ENCODE data around the gene APPL2.

APPL2 gene

DNA sequence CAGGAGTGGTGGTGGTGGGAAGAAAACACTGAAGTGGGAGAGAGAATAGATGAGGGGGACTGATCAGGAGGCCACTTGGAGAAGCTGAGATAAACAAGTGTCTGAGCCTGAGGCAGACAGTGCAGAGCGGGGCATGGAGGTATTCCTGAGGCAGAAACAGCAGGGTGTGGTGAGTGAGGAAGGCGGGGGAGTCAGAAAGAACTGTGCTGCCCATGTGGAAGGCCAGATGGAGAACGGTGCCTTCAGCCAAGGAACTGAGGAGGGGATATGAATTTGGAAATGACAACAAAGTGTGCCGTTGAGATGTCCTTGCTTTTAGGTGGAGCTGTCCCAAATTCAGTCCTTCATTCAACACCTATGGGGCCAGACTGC is 13.7 kb downstream of the APPL2 start:
- DNase-seq, result no peak

DNA sequence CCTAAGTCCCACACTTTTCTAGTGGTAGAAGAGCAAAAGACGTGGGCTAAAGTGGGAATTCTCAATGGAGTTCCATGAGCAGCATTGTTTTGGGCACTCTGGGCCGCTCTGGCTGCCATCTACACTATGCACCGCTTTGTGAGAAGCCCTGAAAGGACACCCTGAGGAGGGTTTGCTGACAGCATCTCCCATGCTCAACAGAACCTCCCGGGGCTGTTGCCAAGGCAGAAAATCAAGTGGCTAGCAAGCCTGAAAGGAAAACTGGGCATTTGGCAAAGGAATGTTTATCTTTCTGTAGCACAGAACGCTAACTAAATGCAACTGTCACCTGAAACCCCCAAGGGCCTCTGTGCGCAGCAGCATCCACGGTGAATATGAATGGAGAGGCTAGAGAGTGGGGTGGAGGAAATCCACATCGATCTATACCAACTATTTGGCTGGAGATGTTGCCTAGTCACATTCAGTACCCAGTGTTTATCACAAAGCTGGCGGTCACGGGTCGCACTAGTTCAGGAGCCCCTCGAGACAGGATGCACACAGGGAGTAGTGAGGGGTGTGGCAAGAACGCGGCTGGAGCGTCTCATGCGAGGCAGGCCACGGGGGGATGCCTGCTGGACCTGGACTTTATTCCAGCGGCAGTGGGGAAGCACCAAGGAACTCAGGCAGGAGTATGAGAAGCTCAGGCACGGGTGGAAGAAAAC is 14.2 kb downstream of the APPL2 start:
- DNase-seq, result no peak

DNA sequence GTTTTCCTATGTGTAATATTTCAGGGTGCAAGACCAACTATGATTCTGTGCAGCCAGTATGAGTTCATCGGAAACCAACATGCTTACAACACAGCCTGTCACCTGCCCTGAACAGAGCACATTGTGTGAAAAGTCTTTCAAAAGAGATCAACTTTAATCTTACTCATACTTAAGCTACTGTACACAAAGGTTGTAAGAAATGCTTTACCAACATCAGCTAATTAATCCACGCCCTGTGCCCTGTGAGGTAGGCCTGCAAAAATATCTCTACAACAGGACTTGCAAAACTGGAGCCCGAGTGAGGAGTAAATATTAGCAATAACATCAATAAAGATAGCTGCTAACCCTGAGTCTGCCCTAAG is 15.1 kb downstream of the APPL2 start:
- no peak for DNase-seq

DNA sequence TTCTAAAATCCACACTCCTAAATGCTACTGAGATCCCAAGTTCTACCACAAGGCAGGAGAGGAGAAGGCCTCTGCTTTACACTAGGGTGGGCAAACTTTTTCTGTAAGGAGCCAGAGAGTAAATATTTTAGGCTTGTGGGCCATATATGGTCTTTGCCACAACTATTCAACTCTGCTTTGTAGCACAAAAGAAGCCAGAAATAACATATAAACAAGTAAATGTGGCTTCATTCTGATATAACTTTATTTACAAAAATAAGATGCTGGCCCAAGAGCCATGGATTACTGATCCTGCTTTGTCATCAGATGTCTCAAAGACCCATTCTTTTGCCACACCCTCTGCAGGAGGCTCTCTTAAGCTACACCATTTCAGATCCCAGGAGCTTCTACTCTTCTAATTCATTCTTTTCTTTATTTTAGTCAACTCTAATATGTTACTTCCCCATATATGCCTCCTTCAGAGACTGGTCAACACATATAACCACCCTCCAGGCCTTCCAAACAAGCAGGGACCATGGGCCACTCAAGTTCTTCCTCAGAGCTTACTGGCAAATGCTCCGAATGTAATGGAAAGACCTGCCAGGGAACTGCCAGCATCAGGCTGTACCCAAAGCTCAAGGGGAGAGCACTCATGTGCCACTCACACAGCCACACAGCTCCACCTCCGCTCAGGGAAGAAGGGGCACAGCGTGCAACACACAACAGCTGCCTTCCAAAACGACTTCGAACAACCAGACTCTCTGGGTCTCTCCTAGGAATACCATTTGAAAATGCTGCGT is 15.6 kb downstream of the APPL2 start:
- DNase-seq, result no peak

DNA sequence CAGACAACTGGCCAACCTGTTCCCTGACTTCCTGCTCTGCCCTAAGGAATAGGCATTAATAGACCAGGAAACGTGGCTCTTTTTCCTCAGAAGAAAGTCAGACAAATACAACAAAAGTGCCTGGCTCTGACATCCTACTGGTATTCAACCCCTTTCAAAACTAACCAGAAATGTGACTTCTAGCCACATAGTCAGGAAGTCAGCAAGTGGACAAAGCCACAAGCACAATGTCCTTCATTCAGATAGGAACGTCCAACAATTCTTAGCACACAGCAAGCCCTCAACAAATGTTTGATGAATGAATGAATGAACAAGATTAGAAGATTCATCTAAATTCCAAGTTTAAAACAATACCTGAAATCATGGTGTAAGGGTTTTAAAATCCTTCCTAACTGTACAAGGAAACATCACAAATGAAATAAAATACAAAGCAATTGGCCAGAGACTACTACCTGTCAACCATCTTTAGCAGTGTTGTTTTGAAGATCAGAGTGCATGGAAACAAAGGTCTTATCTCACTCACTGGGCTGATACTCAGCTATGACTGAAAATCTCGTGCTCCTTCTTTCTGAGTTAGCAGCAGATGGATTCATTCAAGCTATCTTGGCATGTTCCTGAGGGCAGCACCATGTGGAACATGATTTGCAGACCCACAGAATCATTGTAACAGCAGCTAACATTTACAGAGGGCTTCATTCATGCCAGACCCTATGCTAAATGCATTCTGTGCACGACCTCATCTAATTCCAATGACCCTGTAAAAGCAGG is 16.5 kb downstream of the APPL2 start:
- no peak for DNase-seq

DNA sequence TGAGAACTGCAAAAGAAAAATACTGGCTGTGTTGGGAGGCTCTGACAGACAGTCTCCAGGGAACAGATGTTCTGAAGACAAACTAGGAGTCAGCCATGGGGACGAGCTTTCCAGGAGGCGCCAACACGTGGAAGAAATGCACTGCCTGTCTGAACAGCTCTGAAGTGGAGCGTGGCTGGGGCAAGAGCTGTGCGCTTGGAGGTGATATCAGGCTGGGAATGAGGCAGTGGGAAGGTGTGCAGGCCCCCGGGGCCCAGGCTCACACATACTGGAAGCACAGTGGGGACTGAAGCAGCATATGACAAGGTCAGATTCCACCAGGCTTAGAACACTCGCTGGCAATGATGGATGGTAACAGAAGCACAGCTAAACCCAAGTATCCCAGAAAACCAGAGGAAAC is 17.5 kb downstream of the APPL2 start:
- DNase-seq, result no peak

DNA sequence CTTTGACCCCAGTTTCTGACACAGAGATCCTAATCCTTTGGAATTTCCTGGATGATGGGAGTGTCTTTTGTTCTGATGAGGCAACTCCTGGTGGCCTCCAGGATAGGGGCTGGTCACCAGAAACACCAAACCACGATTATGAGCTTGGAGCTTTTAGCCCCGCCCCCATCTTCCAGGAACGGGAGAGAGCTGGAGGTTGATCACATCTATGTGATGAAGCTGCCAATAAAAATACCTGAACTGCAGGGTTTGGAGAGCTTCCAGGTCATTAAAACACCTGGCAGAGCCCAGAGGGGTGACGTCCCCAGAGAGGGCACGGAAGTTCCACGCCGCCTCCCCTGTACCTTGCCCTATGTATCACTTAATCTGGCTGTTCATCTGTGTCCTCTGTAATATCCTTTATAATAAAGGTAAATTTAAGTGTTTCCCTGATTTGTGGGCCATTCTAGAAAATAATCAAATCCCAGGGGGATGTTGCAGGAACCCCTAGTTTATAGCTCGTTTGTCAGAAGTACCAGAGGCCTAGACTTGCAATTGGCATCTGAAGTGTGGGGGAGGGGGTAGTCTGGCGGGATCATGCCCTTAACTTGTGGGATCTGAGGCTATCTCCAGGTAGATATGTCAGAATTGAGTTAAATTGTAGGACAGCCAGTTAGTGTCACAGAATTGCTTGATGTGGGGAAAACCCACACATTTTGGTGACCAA is 21.2 kb downstream of the APPL2 start:
- DNase-seq, result no peak

DNA sequence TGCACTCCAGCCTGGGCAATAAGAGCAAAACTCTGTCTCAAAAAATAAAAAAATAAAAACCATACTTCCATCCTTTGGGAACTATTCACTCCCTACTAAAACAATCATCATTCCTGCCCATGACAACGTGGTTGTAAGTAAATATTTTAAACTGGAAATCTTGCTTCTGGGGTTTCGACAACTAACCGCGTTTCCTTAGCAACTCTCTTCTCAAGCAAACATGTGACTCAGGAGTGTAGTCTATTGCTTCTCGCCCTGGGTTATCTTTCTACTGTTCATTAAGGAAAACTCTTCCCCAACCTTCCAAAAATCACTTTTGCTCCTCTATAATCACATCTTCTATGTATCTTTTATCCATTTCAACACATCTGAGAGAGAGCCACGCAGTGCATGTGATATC is 21.8 kb downstream of the APPL2 start:
- no peak for DNase-seq

DNA sequence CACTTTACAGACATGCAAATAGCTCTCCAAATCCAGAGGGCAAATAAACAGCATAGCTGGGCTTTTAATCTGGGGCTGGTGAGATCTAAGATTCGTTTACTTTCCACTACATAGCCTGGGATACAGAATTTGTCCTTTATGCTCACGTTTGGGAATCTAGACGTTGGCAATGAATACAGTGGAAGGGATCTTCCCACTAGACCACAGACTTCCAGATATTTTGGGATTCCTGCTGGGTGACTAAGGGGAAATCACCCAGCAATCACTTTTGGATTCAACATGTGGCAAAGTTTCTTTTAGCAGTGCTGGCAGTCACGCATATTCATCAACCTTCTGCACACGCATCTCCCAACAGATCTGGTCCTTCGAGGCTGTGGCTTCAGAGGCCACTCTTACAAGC is 23.5 kb downstream of the APPL2 start:
- no peak for DNase-seq

DNA sequence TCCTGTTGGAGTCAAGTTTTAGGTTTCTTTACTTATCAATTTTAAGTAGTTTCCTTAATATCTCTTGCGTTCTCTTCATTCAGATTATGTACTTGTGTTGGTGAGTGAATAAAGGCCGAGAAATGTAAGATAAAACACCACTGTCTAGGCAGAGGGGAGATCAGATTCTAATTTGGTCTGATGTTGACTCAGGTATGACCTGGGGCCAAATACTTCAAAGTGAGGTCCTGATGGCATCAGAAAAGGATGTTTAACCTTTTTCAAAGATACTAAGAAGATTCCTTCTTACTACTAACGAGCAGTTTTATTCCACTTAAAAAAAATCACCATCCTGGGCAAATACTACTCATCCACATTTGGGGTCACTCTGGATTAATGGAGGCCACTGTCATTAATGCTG is 26.9 kb downstream of the APPL2 start:
- no peak for DNase-seq

DNA sequence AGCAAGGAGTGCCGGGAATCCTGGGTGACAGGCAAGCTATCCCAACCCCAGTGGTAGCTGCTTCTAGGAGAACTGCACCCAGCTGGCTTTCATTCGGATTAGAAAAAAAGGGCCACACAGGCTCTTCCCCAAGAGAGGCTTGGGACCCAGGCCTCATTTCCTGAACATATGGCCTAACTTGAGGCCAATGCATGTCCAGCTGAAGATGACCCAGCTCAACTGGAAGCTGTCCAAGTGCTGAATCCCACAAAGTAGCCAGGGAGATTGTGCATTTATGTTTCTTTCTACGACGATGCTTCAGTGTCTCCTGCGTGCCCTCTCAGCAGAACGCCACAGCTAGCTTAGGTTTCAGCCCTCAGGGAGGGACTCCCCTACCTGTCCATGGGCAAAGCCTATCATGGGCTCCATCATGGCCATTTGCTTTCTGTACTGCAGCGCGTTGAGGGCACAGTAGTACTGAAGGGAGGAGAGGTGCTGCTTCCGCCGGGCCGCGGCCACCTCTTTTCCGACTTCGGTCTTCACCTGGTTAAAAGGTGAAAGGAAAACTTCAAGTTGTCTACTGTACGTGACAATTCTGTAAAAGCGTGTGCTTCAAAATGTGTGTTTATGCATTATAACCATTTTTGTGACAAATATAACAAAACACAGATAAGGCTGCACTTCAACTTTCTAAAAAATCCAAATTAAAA is 29.1 kb downstream of the APPL2 start:
- no peak for DNase-seq

DNA sequence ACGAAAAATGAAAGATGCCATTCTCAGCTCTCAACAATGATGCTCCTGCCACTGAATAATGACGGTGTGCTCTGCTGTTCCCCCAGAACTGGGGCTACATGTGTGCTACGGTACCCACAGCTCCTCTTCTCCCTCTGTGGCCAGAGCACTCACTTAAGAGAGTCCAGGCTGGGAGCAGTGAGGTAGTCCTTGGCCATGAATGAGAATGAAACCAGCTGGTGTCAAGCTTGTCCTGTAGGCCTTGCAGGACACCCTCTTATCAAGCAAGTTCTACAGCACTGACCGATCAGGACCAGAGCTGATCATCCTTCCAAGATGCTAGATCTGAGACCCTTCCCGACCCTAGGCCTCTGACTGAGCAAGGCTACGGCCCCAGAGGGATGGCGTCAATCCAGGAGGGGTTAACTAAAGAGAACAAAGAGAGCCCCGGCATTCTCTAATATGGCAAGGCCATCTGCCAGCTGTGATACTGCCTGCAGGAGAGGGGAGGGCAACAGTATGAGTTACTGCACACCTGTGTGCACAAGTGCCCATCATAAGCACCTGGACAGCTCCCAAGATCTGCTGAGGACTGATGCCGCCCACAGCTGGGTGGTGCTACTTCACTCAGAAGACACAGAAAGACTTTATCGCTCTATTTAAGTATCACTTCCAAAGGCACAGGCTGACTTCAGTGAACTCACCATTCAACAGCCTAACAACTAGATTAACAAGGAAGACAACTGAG is 30.5 kb downstream of the APPL2 start:
- DNase-seq, result no peak

DNA sequence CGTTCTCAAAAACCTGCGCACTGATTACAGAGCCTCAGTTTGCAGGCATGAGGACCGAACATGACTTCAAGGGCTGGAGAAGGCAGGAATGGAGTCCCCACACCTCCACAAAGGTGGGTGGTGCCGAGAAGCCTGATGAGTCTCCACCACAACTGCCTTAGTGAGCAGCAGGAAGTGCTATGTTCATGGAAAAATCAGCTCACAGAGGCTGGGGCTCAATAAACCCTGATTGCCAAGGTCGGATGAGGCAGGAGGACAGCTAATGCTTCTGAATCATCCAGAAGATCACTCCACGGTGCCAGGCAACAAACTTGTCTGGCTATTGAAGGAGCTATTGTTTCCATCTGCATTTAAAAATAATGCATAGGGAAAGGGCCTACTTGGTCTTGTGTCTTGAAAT is 31.1 kb downstream of the APPL2 start:
- DNase-seq, result no peak

DNA sequence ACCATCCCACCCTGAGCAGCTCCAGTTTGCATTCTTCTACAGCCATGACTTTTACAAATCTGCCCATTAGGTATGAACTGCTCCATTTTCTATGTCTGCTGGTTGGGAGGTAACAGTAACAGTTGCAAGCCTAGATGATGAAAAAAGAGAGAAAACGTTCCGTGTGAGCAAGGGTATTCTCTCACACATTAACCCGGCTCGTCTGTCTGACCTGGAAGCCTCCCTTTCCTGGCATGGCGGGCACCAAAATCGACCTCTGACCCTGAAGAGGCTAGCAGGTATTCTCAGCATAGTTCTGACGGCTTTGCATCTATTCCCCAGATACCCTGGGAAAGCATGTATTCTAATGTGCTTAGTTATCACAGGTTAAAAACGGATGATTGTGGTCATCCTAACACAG is 31.8 kb downstream of the APPL2 start:
- no peak for DNase-seq

DNA sequence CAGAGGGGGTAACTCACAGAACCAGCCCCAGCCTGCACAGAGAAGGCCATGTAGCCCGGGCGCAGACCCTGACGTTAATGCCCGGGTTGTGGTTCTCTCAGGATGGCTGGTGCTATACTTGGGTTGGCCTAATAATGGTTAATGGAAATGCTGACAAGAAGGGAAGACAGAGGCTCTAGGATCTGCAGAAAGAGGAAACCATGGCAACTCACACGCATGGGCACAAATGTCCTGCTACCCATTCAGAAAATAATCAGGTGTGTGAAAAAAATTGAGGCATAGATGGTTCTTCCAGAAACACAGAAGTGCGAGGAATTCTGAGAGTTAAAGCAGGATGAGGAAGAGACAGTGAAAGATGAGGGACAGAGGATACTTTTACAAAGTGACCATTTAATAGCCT is 33.8 kb downstream of the APPL2 start:
- no peak for DNase-seq

DNA sequence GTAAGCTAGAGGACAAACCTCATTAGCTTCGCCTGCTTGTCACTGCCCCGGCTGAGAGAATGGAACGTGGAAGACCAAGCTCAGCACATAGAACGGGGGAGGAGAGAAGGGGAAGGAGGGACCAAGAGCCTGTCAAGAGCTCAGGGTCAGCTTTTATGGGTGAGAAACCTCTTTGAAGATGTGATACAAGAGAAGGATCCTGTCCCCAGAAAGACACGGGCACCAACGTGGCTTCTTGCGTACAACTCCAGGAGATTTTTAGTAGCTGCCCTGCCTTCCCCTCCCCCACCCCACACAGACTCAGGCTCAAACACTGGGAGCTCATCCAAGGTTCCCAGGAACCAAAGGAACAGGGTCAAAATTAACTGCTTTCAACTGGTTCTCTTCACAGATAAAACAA is 34.7 kb downstream of the APPL2 start:
- DNase-seq, result no peak

DNA sequence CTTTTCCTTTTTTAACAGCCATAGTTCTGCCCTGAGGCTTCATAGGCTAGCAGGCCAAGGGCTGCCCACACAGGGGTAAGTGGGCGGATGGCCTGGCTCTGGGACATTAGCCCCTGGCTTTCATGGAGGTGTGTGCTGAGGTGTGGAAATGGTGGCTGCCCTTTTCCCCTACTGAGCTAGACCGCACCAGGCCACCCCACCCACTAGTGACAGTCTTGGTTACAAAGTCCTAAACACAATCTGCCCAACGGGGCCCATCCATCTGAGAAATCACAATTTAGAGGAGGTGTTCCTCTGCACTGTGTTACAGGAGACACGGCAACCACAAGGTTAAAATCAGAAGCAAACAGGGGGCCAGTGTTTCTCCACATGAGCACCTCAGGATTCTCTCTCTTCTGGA is 35.6 kb downstream of the APPL2 start:
- no peak for DNase-seq

DNA sequence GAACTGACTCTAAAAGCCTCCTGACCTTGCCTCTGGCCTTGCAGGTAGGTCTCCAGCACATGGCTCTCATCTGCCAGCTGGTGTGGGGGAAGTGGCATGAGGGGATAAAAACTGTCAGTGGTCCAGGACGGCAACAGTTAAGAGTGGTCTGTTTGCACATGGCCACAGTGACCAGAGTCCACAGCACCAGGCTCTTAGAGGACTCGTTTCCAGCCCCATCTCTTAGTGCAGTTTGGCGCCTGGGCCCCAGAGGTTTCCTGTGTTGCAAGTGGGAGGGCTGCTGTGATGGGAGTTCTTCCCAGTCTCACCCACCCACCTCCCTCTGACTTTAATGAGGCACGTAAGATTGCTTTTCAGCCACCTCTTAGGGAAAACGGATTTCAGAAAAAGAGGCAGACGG is 37.0 kb downstream of the APPL2 start:
- DNase-seq, result no peak

DNA sequence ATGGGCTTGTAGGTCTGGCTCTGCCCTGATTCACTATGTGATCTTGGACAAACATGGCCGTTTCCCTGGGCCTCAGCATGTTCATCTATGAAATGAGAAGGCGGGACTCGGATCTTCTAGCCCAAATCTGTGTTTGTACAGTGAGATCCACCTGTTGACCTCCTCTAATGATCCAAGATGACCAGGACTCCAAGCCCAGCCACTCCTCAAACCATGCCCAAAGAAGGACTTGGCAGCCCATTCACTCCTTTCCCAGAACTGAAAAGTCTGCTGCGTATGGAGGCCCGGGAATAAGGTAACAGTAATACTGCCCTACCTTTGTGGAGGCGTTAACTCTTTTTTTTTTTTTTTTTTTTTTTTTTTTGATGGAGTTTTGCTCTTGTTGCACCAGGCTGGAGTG is 39.9 kb downstream of the APPL2 start:
- DNase-seq, result no peak

DNA sequence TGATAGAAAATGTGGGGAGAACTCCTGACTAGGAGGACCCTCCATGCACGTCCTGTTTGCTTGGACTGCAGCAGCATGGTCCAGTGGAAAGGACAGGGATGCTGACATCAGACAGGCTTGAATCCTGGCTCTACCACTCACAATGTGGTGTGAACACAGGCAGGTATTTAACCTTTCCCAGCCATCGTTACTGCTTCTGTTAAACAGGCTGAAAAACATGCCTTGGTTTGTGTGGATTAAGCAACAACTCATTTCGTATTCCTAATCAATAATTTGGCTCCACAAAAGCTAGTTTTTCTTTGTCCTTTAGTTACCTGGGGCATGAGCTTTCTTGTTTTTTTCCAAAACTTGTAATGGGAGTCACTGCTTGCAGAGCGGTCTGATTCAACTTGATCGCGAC is 41.0 kb downstream of the APPL2 start:
- no peak for DNase-seq

DNA sequence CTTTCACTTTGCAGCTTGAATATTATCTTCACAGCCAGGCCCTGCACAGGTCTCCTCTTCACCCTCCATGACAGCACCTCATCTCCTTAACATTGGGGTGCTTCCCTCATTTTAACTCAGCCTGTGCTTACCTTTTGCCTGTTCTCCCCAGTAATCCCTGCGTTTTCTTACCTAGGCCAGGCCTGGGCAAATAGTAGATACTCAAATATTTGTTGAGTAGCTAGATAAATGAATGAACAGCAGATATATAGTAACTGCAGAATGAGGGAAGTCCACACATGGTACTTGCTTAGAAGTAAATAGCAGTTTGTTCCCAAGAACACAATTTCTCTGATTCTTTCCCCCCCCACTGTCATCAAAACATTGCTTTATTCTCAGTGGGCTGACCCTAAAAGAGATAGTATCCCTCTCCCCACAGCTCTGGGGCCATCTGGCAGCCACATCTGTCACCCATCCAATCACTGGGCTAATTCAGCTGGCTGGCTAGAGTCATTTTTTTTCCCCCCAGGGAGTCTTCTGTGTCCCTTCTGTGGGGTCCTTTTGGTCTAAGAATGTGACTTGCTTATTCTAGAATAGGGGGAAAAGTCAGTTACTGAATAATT is 43.2 kb downstream of the APPL2 start:
- DNase-seq, result peak; percentile 9

DNA sequence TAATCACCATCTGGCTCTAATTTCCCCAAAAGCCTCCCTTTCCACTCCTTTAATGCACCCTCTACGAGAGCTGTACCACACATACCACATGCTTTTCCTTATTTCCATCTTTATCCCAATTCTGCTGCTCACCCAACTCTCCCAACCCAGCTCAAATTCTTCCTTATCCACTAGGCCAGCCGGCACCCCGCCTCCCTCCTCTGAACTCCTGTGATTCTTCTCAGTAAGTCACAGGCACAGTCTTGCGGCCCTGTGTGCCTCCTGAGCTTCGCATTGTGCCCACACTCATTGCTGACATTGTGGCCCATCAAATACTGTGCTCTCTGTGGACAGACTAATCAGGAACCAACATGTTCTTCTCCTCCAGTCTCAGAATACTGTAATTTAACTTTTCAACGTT is 45.4 kb downstream of the APPL2 start:
- no peak for DNase-seq

Data from retina (tissue), 1 donor.